ENCODE data around the gene ANKIB1. TPM values are rescaled to one million over a fixed set of nuclear protein-coding genes. Genes with fewer than 3 reads are reported as not detected.

ANKIB1 gene
- total and polyA plus RNA-seq, 2 experiments from 2014 or later, result 6.3 to 17.2 TPM

- TF ChIP-seq, protein P1, sequence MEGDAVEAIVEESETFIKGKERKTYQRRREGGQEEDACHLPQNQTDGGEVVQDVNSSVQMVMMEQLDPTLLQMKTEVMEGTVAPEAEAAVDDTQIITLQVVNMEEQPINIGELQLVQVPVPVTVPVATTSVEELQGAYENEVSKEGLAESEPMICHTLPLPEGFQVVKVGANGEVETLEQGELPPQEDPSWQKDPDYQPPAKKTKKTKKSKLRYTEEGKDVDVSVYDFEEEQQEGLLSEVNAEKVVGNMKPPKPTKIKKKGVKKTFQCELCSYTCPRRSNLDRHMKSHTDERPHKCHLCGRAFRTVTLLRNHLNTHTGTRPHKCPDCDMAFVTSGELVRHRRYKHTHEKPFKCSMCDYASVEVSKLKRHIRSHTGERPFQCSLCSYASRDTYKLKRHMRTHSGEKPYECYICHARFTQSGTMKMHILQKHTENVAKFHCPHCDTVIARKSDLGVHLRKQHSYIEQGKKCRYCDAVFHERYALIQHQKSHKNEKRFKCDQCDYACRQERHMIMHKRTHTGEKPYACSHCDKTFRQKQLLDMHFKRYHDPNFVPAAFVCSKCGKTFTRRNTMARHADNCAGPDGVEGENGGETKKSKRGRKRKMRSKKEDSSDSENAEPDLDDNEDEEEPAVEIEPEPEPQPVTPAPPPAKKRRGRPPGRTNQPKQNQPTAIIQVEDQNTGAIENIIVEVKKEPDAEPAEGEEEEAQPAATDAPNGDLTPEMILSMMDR (IDR thresholded peaks at IDR 0.05; ENCODE audit: low read depth, low read length), result no peak
- no peak overlapping the region for H3K27ac ChIP-seq
- H3K27me3 ChIP-seq, result no peaks in the 10 kb centered on the region
- no peaks in the 10 kb centered on the region for H3K9me3 ChIP-seq (ENCODE audit: low read depth)
- peaks cover 12% of the 10 kb centered on the region for H3K4me1 ChIP-seq (ENCODE audit: low read depth)
- peak in 1 of 2 donors; percentile 18 for DNase-seq (ENCODE audit: low read depth in 1 of 2, low spot score in 1 of 2)
- no peak overlapping the region for H3K4me3 ChIP-seq
- H3K36me3 ChIP-seq, result peaks cover 6% of the 10 kb centered on the region
Observed at GRCh38 chr7:92295391-92295790, 49.6 kb downstream of the ANKIB1 start.

GRCh38 chr7:92296235-92296634 is 50.5 kb downstream of the ANKIB1 start:
- TF ChIP-seq, protein P1 (IDR thresholded peaks at IDR 0.05; ENCODE audit: low read depth, low read length), result no peak
- Histone ChIP-seq H3K27ac (no peak overlapping the region), H3K9me3 (ENCODE audit: low read depth) (no peaks in the 10 kb centered on the region), H3K36me3 (peaks cover 6% of the 10 kb centered on the region), H3K4me1 (ENCODE audit: low read depth) (peaks cover 12% of the 10 kb centered on the region), H3K4me3 (no peak overlapping the region), H3K27me3 (no peaks in the 10 kb centered on the region)
- DNase-seq (ENCODE audit: low read depth in 1 of 2, low spot score in 1 of 2), result no peak

GRCh38 chr7:92296880-92297445 is 51.2 kb downstream of the ANKIB1 start:
- TF ChIP-seq, protein P1 (IDR thresholded peaks at IDR 0.05; ENCODE audit: low read depth, low read length), result no peak
- H3K27me3 ChIP-seq, result no peaks in the 10 kb centered on the region
- H3K36me3 ChIP-seq, result peaks cover 6% of the 10 kb centered on the region
- DNase-seq (ENCODE audit: low read depth in 1 of 2, low spot score in 1 of 2), result no peak
- no peak overlapping the region for H3K4me3 ChIP-seq
- no peak overlapping the region for H3K27ac ChIP-seq
- peaks cover 12% of the 10 kb centered on the region for H3K4me1 ChIP-seq (ENCODE audit: low read depth)
- H3K9me3 ChIP-seq (ENCODE audit: low read depth), result no peaks in the 10 kb centered on the region

GRCh38 chr7:92297736-92298135 is 52.0 kb downstream of the ANKIB1 start:
- H3K27ac ChIP-seq, result no peak overlapping the region
- TF ChIP-seq, protein P1 (IDR thresholded peaks at IDR 0.05; ENCODE audit: low read depth, low read length), result no peak
- H3K4me1 ChIP-seq (ENCODE audit: low read depth), result peaks cover 12% of the 10 kb centered on the region
- no peaks in the 10 kb centered on the region for H3K27me3 ChIP-seq
- H3K4me3 ChIP-seq, result no peak overlapping the region
- H3K9me3 ChIP-seq (ENCODE audit: low read depth), result no peaks in the 10 kb centered on the region
- DNase-seq (ENCODE audit: low read depth in 1 of 2, low spot score in 1 of 2), result no peak
- H3K36me3 ChIP-seq, result peaks cover 6% of the 10 kb centered on the region

- Histone ChIP-seq H3K4me1 (ENCODE audit: low read depth) (no peaks in the 10 kb centered on the region), H3K36me3 (peaks cover 14% of the 10 kb centered on the region), H3K27ac (no peak overlapping the region), H3K9me3 (ENCODE audit: low read depth) (no peaks in the 10 kb centered on the region), H3K27me3 (no peaks in the 10 kb centered on the region), H3K4me3 (no peak overlapping the region)
- TF ChIP-seq, protein P1 (IDR thresholded peaks at IDR 0.05; ENCODE audit: low read depth, low read length), result no peak
- DNase-seq (ENCODE audit: low read depth in 1 of 2, low spot score in 1 of 2), result no peak
Observed at GRCh38 chr7:92303761-92304160, 58.0 kb downstream of the ANKIB1 start.
